Stimulated activated CD4-positive, alpha-beta T cell treated with anti-CD3 and anti-CD28 coated beads, Interleukin-4, amount 100 ng/mL, for 1 hour (primary cell): ENCODE data around the gene RAG1.
"Not testable (repeated sequence)": the region's sequence is repeated elsewhere in the genome, so short reads cannot be mapped to it uniquely, and the experiment has no call there.

Experiments used
- DNase-seq: peaks from one replicate; pipeline ENCODE4 v3.0.0-alpha.2; 2020

Gene RAG1

DNA sequence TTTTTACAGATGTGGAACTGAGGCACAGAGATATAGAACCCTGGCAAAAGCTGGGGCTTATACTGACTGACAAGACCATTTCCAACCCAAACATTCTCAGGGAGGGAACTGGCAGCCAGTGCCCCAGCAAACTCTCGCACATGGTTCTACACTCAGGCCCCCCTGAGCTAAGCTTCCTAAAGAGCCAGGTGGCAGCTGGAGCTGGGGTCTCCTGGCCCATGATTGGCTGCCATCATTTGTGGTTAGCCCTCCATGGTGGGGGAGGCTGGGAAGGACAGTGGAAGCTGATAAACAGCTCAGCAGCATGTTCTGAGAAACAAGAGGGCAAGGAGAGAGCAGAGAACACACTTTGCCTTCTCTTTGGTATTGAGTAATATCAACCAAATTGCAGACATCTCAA, at the start of gene RAG1:
TSS of gene RAG1 (plus strand) at position 314 of the 400 bp plus-strand sequence. CDS start 5,298 bp downstream, outside the sequence.
- DNase-seq: no peak

DNA sequence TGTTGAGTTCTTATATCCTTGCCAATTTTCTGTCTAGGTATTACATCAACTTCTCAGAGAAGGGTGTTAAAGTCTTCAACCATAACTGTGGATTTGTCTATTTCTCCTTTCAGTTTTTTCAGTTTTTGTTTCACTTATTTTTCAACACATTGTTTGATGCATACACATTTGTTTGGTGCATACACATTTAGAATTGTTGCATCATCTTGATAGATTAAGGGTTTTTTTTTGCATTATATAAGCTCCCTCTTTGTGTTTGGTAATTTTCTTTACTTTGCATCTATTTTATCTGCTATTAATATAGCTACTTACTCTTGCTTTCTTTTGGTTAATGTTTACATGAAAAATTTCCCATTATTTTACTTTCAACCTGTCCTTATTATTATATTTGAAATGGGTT, 37.0 kb upstream of the RAG1 start:
- no peak for DNase-seq

DNA sequence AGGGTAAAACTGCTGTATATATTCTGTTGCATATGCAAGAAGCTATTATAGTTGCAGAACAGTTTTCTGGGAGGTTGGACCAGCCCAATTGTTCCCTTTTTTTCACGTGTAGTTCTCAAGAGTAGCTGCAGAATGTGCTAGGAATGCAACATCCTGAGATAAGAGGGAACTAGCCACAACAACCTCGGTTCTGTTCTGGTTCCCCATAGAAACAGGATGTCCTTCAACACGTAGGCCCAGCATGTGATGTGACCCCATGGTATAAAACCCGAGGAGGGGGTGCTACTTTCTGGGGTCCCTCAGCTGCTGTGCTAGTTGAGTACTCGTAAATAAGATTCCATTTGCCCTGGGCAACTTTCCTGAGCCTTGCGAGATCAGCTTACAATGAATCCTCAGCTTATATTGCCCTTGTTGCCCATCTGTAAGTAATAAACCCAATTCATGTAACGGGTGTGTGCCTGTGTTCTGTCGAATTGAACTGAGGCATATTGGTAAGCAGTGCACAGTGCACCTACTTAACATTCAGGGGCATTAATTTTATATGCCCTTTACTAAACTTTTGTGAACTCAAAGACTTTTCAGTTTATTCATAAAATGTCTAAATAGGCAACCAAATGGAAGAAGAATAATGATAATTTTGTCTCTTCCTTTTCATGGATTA, 34.7 kb upstream of the RAG1 start:
- no peak for DNase-seq

DNA sequence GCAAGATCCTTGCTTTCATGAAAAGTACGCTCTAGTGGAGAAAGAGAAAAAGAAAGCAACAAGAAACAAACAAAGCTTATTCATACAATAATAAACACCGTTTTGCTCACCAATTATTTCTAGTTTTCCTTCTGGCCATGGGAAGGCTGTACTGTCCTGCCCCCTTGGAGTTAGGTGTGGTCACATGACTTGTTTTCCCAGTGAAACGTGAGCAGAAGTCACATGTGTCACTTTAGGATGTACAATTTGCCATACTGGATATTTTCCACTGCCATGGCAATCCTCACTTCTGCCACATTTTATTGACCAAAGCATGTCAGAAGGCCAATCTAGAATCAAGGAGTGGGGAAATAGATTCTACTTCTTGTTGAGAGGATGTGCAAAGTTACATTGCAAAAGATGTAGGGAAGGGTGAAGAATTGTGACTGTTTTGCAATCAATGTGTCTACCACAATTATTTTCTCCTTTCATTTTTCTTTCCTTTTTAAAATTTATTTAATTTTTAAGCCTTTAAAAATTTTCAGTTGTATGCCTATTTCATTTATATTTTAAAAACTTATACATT, 33.4 kb upstream of the RAG1 start:
- DNase-seq: no peak

DNA sequence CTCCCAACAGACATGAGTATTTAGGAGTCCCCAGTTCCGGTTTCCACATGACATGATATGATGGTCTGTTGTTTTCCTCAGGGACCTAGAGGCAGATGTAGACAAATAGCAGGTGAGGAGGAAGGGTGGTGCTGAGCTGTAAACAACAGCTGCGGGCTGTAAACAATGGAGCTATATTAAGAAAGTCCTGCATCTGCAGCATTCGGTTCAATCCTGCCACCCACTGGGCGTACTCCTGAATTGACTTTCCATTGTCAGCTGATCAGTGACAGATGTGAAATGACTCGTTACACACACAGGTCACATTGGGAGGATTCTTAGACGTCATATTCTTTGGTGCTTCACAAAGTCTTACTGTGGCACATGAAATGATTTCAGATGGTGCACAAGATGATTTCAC, 26.8 kb upstream of the RAG1 start:
- no peak for DNase-seq

DNA sequence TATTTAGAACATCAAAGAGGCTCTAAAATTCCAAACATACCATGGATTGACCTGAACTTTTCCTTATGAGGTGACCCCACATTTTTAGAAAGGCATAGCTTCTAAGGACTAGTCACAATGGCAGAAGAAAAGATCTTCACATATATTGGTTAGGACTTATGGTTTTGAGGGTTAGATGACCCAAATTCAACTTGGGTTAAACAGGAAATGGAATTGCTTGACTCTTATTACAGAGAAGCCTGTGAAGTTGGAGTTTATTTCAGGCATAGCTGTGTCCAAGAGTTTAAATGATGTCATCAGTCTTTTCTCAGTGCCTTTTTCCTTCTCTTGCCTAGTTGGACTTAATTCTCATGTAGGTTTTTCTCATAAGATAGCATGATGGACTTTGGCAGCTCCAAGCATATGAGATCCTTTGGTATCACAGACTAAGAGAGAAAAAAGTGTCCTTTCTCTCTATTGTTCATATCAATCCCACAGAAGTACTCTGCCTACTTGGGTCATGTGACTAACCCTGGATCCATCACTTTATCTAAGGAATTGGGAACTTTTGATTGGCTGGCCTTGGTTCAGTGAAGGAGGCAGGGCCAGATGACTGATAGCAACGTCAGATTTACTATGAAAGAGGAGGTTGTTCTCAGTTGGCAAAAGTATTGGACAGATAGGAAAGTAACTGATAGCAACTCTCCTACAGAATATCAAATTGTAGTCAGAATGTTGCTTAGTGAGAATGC, 17.3 kb upstream of the RAG1 start:
- no peak for DNase-seq

DNA sequence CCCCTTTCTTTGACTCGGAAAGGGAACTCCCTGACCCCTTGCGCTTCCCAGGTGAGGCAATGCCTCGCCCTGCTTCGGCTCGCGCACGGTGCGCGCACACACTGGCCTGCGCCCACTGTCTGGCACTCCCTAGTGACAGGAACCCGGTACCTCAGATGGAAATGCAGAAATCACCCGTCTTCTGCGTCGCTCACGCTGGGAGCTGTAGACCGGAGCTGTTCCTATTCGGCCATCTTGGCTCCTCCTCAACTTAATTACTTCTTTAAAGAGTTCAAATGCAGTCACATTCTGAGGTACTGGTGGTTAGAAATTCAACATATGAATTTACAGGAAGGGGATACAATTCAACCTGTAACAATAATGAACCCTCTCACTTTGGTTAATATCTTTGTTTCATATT, 10.4 kb upstream of the RAG1 start:
- not testable (repeated sequence) for DNase-seq

DNA sequence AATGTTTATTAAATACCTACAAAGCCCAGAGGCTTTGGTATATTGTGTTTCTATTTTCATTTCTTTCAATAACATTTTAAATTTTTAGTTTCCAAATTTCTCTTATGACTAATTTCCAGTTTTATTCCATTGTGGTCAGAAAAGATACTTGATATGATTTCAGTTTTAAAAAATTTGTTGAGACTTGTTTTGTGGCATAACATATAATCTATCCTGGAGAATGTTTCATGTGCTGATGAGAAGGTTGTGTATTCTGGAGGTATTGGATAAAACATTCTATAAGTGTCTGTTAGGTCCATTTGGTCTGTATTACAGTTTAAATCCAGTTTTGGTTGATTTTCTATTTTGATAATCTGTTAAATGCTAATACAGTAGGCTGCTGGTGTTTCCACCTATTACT, 9.8 kb upstream of the RAG1 start:
- no peak for DNase-seq

DNA sequence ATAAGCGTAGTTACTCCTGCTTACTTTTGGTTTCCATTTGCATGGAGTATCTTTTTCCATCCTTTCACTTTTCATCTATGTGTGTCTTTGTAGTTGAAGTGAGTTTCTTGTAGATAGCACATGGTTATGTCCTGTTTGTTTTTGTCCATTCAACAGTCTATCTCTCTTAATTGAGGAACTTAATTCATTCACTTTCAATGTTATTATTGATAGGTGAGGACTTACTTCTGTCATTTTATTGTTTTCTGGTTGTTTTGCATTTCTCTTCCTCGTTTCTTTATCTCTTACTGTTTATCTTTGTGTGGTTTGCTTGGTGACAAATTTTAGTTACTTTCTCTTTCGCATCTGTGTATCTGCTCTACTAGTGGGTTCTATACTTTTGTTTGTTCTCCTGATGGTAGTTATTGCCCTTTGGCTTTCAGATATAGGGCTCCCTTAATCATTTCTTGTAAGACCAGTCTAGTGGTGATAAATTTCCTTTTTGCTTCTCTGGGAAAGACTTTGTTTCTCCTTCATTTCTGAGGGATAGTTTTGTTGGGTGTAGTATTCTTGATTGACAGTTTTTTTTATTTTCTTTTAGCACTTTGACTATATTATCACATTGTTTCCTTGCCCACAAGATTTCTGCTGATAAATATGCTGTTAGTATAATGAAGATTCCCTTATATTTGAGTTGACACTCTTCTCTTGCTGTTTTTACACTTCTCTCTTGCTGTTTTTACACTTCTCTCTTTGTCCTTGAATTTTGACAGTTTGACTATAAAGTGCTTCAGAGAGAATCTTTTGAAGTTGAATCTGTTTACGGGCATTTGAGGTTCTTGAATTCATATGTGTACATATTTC, 9.0 kb upstream of the RAG1 start:
- no peak for DNase-seq

DNA sequence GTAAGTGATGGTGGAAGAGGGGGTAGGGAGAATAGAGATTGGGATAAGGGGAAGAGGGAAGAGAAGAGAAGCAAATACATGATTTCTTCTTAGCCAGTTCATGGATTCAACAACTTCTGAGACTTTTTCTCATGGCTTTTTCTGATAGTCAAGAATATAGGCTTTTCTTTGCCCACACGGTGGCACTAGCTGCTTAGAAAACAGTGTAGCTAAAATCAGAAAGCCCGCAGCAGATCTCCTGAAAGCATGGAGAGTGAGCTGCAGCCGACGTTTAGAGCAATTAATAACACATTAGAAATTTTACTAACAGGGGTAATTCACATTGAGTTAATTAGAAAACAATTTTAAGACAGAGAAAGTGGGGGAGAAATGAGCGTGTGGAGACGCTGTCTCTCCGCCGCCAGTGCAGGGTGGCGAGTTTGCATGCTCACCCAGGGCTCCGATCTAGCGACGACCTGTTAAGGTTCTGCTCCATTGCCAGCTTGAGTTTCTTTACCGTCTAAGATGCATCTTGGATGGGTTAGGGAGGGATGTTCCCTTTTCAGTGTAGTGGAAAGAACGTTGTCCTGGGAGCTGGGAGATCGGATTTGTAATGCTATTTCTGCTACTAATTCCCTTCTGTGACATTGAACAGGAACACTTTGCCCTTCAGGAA, 3.3 kb upstream of the RAG1 start:
- DNase-seq: peak; percentile 32

DNA sequence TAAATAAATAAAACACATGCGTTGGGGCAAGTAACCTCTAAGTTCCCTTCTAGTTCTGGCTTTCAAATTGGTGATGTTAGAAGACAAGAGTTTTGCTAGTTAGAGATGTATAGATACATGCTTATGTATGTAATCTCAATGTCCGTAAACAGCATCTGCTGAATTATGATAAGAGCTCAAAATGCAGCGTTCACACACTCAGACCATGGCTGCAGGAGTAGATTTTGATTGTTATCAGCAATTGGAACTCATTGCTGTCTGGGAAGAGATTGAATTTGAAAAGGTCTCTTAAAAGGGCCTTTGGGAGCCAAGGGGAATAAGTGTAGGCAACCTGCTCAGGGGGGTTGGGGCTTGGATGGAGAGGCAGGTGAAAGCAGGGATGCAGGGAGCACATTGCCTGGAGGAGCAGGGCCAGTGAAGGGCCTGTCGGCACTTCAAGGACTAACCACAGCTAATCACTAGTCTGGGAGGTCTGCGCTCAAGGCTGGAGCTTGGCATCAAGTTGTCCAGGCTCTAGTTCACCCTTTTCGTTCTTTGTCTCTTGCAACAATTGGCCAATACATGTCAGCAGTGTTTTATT, 2.7 kb upstream of the RAG1 start:
- no peak for DNase-seq

DNA sequence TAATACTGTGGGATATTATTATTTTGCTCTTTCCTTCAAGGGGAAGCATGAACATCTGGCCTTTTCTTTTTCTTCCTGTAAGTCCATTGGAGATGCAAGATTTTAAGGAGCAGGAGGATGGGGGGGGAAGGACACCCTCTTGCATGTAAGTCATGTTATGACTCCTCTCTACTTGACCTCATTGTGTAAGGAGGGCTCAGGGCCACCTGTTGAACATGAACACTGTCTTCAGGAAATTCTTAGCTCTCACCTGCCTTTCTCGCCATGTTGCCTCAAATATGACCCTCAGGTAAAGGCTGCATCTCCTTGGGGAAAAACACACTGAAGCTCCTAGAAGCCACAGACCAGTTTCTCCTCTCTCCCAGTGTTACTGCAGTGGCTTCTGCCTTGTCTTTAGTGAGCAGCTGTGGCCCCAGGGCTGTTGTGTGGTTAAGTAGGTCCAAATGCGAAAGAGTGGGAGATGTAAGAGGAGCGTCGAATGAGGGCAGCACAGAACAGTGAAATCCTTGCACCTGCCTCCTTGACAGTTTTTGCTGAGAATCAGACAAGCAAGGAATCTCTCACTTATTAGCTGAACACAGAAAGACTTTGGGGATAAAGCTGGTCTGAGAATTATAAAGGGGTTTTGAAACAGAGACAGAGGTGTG, 1.3 kb upstream of the RAG1 start:
- DNase-seq: no peak

DNA sequence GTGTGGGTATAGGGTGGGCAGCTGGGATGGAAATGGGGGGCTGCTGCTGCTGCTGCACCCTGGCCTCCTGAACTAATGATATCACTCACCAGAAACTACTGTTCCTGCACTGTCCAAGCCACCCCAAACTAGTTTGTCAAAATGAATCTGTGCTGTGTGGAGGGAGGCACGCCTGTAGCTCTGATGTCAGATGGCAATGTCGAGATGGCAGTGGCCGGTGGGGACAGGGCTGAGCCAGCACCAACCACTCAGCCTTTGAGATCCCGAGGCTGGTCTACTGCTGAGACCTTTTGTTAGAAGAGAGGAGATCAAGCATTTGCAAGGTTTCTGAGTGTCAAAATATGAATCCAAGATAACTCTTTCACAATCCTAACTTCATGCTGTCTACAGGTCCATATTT, 1.3 kb downstream of the RAG1 start:
- DNase-seq: no peak

DNA sequence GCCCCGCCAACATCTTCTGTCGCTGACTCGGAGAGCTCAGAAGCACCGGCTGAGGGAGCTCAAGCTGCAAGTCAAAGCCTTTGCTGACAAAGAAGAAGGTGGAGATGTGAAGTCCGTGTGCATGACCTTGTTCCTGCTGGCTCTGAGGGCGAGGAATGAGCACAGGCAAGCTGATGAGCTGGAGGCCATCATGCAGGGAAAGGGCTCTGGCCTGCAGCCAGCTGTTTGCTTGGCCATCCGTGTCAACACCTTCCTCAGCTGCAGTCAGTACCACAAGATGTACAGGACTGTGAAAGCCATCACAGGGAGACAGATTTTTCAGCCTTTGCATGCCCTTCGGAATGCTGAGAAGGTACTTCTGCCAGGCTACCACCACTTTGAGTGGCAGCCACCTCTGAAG, 6.7 kb downstream of the RAG1 start:
- no peak for DNase-seq

DNA sequence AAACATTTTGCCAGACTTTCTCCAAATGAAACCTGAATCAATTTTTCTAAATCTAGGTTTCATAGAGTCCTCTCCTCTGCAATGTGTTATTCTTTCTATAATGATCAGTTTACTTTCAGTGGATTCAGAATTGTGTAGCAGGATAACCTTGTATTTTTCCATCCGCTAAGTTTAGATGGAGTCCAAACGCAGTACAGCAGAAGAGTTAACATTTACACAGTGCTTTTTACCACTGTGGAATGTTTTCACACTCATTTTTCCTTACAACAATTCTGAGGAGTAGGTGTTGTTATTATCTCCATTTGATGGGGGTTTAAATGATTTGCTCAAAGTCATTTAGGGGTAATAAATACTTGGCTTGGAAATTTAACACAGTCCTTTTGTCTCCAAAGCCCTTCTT, 9.6 kb downstream of the RAG1 start:
- no peak for DNase-seq

DNA sequence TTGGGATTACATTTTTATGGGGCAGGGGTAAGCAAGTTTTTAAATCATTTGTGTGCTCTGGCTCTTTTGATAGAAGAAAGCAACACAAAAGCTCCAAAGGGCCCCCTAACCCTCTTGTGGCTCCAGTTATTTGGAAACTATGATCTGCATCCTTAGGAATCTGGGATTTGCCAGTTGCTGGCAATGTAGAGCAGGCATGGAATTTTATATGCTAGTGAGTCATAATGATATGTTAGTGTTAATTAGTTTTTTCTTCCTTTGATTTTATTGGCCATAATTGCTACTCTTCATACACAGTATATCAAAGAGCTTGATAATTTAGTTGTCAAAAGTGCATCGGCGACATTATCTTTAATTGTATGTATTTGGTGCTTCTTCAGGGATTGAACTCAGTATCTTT, 10.1 kb downstream of the RAG1 start:
- DNase-seq: no peak

DNA sequence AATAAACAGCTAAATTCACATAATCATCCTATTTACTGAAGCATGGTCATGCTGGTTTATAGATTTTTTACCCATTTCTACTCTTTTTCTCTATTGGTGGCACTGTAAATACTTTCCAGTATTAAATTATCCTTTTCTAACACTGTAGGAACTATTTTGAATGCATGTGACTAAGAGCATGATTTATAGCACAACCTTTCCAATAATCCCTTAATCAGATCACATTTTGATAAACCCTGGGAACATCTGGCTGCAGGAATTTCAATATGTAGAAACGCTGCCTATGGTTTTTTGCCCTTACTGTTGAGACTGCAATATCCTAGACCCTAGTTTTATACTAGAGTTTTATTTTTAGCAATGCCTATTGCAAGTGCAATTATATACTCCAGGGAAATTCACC, 10.7 kb downstream of the RAG1 start:
- DNase-seq: no peak

DNA sequence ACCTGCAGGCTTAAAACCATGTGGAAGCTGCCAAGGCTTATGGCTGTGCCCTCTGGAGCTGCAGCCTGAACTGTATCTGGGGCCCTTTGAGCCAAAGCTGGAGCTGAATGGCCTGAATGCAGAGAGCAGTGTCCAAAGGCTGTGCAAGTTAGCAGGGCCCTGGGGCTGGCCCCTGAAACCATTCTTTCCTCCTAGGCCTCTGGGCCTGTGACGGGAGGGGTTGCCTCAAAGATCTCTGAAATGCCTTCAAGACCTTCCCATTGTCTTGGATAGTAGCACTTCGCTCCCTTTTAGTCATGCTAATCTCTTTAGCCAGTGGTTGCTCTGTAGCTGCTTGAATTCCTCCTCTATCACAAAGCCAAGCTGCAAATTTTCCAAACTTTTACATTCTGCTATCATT, 13.7 kb downstream of the RAG1 start:
- no peak for DNase-seq

DNA sequence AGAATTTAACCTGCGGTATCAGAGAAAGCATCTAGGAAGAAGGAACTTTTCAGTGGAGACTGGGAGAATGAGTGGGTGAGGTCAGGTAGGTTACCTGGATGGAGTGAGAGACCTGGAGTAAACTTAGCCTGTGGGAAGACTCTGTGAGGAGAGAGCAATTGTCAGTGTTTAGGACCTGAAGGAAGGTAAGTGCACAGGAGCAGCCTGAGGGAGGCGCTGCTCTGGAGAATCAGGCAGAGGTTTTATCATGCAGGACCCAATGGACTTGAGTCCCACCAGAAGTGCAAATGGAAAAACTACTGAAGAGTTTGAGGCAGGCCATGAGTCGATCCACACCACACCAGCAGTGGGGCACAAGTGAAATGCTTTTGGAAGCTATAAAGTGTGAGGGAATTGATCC, 15.9 kb downstream of the RAG1 start:
- DNase-seq: no peak

DNA sequence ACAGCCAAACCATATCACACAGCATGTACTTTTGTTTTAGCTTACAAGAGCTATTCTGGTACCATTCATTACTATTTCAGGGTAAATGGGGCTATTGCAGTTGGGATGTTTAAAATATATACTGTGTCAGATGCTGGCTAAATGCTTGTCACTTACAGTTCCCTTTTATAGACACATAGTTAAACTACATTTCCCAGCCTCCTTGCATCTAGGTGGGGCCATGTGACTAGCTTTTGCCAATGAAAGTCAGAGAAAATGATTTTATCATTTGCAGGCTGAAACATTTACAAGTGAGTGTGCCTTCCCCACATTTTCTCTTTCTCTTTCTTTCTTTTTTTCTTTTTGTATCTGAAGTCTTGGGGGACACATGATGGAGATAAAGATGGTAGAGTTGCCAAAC, 18.7 kb downstream of the RAG1 start:
- DNase-seq: no peak

DNA sequence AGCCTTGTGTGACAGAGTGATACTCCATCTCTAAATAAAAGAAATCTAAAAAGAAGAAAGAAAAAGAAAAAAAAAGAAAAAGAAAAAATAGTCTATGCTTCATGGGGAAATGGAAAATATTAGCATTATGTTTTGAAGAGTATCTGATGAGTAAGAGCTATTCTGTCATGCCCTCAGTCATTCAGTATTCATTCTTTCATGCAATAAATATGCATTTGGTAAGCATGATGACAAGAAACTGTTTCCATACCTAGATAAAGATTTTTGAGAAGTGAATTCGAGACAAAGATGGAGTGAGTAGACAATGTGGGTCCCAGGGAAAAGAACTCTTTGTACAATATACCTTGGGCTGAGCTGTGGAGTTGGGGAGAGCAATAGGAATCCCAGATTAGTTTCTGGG, 20.3 kb downstream of the RAG1 start:
- DNase-seq: no peak

DNA sequence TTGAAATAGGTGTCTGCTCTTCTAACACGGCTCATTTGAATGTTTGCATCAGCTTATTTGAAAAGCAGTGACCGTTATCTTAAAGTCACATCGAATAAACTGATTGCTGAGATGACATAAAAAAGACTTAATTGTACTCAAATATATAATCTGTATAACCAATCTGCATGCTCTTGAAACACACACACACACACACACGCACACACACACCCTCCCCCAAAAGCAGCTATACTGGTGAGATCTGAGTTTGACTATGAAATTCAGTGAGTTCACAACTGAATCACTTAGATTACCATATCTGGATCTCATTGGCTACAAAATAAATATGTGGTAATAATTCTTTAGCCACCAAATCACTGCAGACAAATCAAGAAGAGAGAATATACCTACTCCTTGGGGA, 22.7 kb downstream of the RAG1 start:
- DNase-seq: no peak
